Lower leg skin (tissue), 3 donors: ENCODE results near the gene SLC35G2.

Experiments used
- POLR2A ChIP-seq, 2 donors: fragments of 450-650 bp; IDR thresholded peaks; one replicate each; pipeline ENCODE4 v1.6.1; 2016 to 2017; ENCODE audit warnings: antibody characterized with exemption in 2 of 2, mild to moderate bottlenecking in 1 of 2, moderate library complexity in 1 of 2
- TF ChIP-seq, protein P1 (sequence below), 3 donors: fragments of 450-650 bp; IDR thresholded peaks; one replicate each; pipeline ENCODE4 v1.5.1; 2016; ENCODE audit warnings: antibody characterized with exemption in 3 of 3, mild to moderate bottlenecking in 3 of 3, moderate library complexity in 2 of 3

DNA sequence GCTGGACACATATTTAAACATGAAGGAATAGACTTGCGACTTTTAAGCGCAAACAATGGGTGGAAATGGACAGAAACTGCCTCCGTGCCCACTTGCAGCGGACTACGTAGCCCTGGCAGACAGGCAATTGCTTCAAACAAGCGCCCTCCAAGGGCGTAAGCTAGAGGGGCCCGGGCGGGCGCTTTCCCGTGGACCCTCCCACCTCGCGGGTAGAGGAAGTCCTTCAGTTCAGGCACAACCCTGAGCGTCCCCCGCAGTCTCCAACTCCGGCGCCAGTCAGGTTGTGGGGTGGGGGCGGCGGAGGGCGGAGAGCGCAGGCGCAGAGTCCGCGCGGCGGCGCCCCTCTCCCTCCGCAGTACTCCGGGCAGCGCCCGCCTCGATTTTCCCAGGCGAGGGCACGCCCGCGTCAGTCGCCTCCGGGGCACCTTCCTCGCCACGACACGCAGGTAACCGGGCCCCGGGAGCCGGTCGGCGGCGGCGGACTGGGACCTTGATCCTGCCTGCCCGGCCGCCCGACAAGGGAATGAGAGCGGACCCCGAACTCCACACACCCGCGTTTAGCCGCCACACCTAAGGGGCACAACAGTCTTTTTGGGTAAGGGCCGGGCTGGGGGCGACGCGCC lies at the start of gene SLC35G2:
- TF ChIP-seq, protein P1, sequence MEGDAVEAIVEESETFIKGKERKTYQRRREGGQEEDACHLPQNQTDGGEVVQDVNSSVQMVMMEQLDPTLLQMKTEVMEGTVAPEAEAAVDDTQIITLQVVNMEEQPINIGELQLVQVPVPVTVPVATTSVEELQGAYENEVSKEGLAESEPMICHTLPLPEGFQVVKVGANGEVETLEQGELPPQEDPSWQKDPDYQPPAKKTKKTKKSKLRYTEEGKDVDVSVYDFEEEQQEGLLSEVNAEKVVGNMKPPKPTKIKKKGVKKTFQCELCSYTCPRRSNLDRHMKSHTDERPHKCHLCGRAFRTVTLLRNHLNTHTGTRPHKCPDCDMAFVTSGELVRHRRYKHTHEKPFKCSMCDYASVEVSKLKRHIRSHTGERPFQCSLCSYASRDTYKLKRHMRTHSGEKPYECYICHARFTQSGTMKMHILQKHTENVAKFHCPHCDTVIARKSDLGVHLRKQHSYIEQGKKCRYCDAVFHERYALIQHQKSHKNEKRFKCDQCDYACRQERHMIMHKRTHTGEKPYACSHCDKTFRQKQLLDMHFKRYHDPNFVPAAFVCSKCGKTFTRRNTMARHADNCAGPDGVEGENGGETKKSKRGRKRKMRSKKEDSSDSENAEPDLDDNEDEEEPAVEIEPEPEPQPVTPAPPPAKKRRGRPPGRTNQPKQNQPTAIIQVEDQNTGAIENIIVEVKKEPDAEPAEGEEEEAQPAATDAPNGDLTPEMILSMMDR (IDR thresholded peaks at IDR 0.05) = no peak
- no peak for TF ChIP-seq POLR2A (IDR thresholded peaks at IDR 0.05)
